Measurements from ENCODE around the gene VAV2. TPM values are rescaled to one million over a fixed set of nuclear protein-coding genes. Genes with fewer than 3 reads are reported as not detected.

The VAV2 gene
- total RNA-seq, 3 donors from 2014 or later: 5.3 to 9.5 (median 8.8) TPM

DNA sequence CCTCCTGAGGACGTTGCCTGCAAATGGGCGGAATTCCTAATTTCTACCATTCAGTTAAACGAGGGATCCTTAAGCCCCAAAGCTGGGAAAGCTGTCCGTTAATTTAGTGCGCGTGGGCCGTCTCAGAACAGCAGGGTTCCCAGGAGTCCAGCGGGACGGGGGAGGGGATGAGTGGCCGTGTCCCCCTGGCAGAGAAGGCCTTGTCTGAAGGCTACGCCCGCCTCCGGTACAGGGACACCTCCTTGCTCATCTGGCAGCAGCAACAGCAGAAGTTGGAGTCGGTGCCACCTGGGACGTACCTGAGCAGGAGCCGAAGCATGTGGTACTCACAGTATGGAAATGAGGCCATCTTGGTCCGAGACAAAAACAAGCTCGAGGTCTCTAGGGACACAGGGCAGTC is 34.5 kb upstream of the VAV2 start:
- H3K36me3 ChIP-seq: no peaks in the 10 kb centered on the region
- H3K4me3 ChIP-seq: no peak overlapping the region
- no peak overlapping the region for H3K27ac ChIP-seq
- intact Hi-C loops (cut with DNase I; ENCODE audit: low total_unique reads): no loop called here
- peak in 1 of 2 donors; percentile 38 for DNase-seq (ENCODE audit: low spot score in 2 of 2)
- no peaks in the 10 kb centered on the region for H3K9me3 ChIP-seq
- H3K27me3 ChIP-seq: no peaks in the 10 kb centered on the region
- TF ChIP-seq CTCF (IDR thresholded peaks at IDR 0.05) (no peak), POLR2A (IDR thresholded peaks at IDR 0.05) (no peak), POLR2AphosphoS5 (IDR thresholded peaks at IDR 0.05) (no peak)
- H3K4me1 ChIP-seq: no peaks in the 10 kb centered on the region

DNA sequence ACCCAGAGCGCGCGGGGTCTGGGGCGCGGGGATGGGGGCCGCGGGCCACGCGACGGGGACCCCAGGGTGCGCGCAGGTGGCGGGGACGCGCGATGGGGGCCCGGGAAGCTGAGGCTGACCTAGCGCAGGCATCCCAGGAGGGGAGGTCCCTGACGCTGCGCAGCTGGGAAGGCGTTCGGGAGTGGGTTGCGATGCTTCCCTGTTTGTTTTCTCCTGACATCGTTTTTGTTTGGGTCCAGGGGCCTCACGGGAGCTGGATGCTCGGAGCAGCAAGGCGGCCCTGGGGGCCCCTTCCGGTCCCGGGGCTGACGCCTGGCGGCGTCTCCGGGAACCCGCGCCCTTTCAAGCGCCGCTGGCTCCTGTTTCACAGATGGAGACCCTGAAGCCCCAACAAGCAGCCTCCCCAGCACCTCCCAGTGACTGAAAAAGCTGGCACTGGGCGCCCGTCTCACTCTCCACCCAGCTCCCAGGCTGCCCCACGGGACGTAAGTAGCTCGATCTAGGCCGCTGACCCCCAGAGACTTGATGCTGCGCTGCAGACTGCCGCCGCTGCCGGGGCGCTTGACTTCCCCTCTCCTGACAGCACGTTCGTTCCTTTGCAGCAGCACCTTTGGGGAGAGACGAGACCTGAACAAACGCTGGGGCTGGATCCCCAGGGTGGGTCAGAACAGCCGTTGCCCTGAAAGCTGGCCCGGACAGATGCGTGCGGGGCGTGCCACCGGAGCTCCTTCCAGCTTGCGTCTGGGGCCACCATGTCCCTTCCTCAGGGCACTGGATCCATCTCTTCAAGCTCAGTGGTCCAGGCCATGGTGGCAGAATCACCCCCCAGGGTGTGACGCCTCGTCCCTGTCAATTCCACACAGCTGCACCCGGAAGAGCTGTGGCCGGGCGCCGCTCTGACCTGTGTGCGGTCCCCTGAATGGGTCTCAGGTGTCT is 33.8 kb upstream of the VAV2 start:
- no peaks in the 10 kb centered on the region for H3K36me3 ChIP-seq
- intact Hi-C loops (cut with DNase I; ENCODE audit: low total_unique reads): no loop called here
- peak overlapping the region; percentile 72 to 99 (median 73) for H3K4me3 ChIP-seq
- TF ChIP-seq CTCF (IDR thresholded peaks at IDR 0.05): no peak
- no peak for TF ChIP-seq POLR2A (IDR thresholded peaks at IDR 0.05)
- no peak for TF ChIP-seq POLR2AphosphoS5 (IDR thresholded peaks at IDR 0.05)
- H3K27ac ChIP-seq: peak overlapping the region; percentile 71 to 87
- H3K9me3 ChIP-seq: no peaks in the 10 kb centered on the region
- H3K4me1 ChIP-seq: no peaks in the 10 kb centered on the region
- DNase-seq (ENCODE audit: low spot score in 2 of 2): peak in 1 of 2 donors; percentile 35
- H3K27me3 ChIP-seq: no peaks in the 10 kb centered on the region

DNA sequence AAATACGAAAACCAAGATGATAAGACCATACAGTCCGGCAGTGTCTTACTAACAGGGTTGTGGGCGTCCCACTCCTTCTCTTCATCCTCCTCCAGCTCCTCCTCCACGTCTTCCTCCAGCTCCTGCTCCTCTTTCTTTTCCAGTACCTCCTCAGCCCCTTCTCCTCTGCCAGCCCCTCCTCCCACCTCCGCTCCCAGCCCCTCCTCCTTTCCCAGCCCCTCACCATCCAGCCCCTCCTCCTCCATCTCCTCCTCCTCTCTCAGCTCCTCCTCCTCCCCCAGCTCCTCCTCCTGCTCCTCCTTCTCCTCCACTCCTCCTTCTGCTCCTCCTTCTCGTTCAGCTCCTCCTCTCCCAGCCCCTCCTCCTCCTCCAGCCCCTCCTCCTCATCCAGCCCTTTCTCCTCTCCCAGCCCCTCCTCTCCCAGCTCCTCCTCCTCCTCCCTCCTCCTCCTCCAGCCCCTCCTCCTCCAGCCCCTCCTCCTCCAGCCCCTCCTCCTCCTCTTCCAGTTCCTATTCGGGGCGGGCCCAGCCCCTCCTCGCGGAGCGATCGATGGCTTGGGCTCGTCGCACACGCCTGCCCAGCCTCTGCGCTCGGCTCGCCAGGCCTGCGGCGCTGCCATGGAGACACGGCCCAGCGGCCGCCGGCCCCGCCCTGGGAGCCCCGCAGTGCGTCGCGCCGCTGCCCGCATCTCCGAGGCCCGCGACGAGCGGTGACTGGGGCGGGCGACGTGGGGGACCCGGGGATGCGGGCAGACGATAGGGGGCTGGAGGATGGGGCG is 32.9 kb upstream of the VAV2 start, which contains the start of gene BRD3OS:
BRD3OS (plus strand) TSS at position 654 of the 778 bp plus-strand sequence. CDS start 1,267 bp downstream, outside the sequence.
- Histone ChIP-seq H3K9me3 (no peaks in the 10 kb centered on the region), H3K36me3 (no peaks in the 10 kb centered on the region), H3K27me3 (no peaks in the 10 kb centered on the region), H3K27ac (peak within 1 kb of the TSS; percentile 71 to 87), H3K4me1 (no peaks in the 10 kb centered on the region), H3K4me3 (peak within 1 kb of the TSS; percentile 72 to 99 (median 73))
- DNase-seq (ENCODE audit: low spot score in 2 of 2): peak; percentile 94
- intact Hi-C loops (cut with DNase I; ENCODE audit: low total_unique reads): no loop called here
- peak in 2 of 3 donors; percentile 17 to 25 for TF ChIP-seq POLR2AphosphoS5 (IDR thresholded peaks at IDR 0.05)
- no peak for TF ChIP-seq CTCF (IDR thresholded peaks at IDR 0.05)

- no peaks in the 10 kb centered on the region for H3K27me3 ChIP-seq
- no peaks in the 10 kb centered on the region for H3K9me3 ChIP-seq
- peak overlapping the region; percentile 72 to 99 (median 73) for H3K4me3 ChIP-seq
- intact Hi-C loops (cut with DNase I; ENCODE audit: low total_unique reads): no loop called here
- TF ChIP-seq POLR2AphosphoS5 (IDR thresholded peaks at IDR 0.05) (no peak), POLR2A (IDR thresholded peaks at IDR 0.05) (no peak), CTCF (IDR thresholded peaks at IDR 0.05) (no peak)
- H3K4me1 ChIP-seq: no peaks in the 10 kb centered on the region
- DNase-seq (ENCODE audit: low spot score in 2 of 2): no peak
- no peaks in the 10 kb centered on the region for H3K36me3 ChIP-seq
- peak overlapping the region; percentile 71 to 87 for H3K27ac ChIP-seq
Measured at GRCh38 chr9:134024214-134024792, 32.2 kb upstream of the VAV2 start.

Measured in breast epithelium (tissue), 4 donors.